Posterior vena cava (tissue), 2 donors: ENCODE measurements around the gene SBK1. TPM values are rescaled to one million over a fixed set of nuclear protein-coding genes. Genes with fewer than 3 reads are reported as not detected.
"Not testable (repeated sequence)": the region's sequence is repeated elsewhere in the genome, so short reads cannot be mapped to it uniquely, and the experiment has no call there.

Source experiments
- DNase-seq: peaks from one replicate; pipeline ENCODE4 v3.0.0-alpha.2; 2020; ENCODE audit warnings: low spot score
- intact Hi-C, 2 donors: fragments of 100-400 bp; cut with DNase I; formaldehyde crosslinking; loops; one replicate each; pipeline versions ENCODE4 v1.14.1 to v1.14.2; 2022 to 2023
- long read RNA-seq, 2 donors: library from polyadenylated mRNA; unstranded; transcript quantifications; one replicate each; pipeline ENCODE4 v2.0.0, GENCODE V29; 2020 to 2021
- total RNA-seq, 2 donors: library from RNA; stranded (reverse); fragmentation: NEBNext Ultra II Directional; extraction: Animal tissue kit (Norgen Biotek cat#: 25700); gene quantifications; one replicate each; pipeline ENCODE4 v1.2.1, GENCODE V29; 2021
- donor health status: DM: yes; HTN: yes; CAD: no.
- donor health status: DM: yes; HTN: yes; CAD: no.

The SBK1 gene
- under 1 TPM; 0.05 to 0.09 TPM for total RNA-seq
- long read RNA-seq, donor 1, result 0 reads
- long read RNA-seq, donor 2, result 0 reads

DNA sequence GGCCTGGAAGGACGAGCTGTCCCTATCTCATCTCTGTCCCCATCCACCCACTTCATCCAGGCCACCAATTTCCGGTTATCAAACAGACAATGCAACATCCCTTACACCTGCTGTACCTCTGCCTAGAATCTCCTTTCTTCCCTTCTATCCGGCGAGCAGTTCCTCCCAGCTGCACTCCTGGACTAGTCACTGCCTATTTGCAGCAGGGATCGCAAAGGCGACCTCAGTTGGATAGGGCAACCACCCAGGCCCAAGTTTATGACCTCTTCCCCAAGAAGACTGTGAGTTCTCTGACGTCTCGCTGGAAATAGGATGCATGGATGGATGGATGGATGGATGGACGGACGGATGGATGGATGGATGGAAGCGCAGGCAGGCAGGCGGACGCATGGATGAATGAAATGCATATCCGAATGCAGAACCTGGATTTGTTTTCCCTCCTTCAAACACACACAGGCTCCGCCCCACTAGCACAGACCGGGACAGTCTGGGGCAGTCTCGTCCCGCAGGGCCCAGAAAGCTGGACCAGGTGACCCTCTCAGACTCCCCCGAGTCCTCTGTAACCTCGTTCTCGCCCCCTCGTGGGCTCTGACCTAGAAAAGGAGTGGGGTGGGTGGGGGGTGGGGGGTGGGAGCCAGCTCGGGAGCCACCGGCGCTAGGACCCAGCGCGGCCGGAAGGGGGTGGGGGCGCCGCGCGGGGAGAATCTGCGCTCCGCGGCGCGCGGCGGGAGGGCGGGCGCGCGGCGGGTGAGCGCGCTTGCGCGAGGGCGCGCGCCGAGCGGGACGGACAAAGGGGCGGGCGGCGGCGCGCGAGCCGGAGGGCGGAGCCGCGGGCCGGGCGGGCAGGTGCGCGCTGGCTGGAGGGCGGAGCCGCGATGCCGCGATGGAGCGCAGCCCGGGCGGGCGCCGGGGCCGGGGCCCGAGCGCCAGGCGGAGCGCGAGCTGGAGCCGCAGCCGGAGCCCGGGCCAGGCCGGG is at the start of gene SBK1:
SBK1 (plus strand) TSS at position 875 of the 976 bp plus-strand sequence. CDS start 24,867 bp downstream, outside the sequence.
- DNase-seq, result no peak
- intact Hi-C loops, result no loop called here

DNA sequence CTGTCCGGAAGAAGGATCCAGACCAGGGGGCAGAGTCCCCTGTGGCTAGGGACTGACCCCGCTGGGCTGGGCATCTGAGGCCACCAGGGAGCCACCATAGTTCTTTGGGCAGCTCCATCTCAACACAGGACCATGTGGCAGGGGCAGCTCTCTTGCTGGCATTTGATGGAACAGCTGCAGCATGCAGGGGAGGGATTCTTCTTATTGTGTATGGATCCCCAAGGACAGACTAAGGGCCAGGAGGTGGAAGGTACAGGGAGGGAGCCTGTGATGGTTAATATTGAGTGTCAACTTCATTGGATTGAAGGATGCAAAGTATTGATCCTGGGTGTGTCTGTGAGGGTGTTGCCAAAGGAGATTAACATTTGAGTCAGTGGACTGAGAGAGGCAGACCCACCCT is 42.8 kb upstream of the SBK1 start:
- DNase-seq, result not testable (repeated sequence)
- intact Hi-C loops, result loop anchor here in 1 of 2 donors (2.0 kb wide), 1 partner anchor 123 kb away; no protein-coding TSS in a partner anchor

DNA sequence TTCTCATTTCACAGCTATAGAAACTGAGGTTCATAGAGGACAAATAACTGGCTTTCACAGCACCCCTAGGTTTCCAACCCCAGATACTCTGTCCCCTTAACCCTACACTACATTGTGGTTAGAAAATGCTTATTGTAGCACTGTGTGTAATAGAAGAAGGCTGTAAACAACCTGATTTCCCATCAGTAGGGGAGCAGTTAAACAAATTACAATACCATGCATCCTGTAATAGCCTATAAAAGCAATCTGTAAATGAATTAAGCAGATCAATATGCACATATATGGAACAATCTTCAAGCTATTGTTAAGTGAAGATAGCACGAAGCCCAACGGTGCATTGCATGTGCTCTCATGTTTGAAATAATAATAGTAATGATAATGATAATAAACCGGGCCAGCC is 41.3 kb upstream of the SBK1 start:
- intact Hi-C loops, result no loop called here
- no peak for DNase-seq

DNA sequence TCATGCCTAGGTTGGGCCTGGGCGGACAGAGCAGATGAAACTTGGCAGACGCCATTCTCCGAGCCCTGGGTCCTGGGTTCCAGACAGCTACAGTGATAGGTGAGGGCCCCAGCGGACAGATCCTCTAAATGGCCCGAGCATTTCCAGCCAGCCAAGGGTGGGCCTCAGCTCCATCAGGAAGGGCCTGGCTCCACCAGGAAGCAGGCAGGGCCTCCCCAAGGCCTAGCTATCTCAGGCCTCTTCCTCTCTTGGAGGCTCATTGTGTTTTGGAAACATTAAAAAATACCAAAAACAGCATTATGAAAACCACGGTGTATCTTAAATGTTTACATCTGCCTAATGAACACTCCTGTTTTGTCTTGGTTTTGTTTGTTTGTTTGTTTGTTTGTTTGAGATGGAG is 38.2 kb upstream of the SBK1 start:
- intact Hi-C loops, result no loop called here
- no peak for DNase-seq

DNA sequence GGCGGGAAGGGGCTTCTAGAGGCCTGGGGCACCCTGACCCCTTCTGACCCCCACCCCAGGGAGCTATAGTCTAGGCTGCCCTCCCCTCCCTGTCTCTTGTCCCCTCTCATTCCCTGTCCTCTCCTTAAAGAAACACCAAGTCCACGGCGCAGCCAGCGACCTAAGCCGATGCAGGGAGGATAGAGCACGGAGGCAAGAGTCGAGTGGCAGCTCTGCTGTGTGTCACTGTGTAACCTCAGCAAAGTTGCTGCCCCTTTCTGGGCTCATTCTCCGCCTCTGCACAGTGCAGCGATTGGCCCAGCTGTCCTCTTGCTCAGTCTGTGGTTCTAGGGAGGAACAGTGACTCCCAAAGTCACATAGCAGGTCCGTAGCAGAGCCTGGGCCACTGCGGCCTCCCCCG is 36.5 kb upstream of the SBK1 start:
- DNase-seq, result peak; percentile 58
- intact Hi-C loops, result no loop called here

DNA sequence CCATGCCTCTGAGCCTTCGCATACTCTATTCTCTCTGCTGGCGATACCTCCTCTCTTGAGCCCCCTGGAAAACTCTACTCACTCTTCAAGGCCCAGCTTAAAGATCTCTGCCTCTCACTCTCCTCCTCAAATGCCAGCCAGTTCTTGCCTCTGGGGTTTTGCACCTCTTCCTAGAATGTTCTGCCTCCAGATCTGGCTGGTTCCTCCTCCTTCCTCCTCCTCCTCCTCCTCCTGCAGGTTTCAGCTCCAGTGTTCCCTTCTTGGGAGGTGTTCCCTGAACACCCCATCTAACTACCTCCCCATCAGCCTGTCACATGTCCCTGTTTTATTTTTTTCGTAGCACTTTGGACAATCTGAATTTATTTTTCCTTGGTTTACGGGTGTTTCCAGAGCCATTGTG is 35.1 kb upstream of the SBK1 start:
- intact Hi-C loops, result no loop called here

DNA sequence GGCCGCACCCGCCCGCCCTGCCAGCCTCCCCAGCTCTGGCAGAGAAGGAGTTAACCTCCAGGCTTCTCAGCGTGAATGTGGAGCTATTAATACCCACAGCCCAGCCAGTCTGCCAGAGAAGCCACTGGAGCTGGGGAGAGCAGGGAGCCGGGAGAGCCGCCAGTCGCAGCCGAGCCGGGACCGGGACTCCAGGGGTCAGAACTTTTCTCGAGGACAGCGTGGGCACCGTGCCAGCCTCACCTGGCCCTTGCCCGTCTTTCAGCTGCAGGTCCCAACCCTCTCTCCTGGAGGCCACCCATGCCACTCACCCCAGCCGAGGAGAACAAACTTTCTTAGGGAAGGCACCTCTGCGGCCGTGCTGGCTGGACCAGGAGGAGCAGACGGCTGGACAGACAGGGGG is 33.8 kb upstream of the SBK1 start:
- intact Hi-C loops, result no loop called here

More for the DNA sequence above, 35.1 kb upstream of the SBK1 start:
- DNase-seq, result no peak

DNA sequence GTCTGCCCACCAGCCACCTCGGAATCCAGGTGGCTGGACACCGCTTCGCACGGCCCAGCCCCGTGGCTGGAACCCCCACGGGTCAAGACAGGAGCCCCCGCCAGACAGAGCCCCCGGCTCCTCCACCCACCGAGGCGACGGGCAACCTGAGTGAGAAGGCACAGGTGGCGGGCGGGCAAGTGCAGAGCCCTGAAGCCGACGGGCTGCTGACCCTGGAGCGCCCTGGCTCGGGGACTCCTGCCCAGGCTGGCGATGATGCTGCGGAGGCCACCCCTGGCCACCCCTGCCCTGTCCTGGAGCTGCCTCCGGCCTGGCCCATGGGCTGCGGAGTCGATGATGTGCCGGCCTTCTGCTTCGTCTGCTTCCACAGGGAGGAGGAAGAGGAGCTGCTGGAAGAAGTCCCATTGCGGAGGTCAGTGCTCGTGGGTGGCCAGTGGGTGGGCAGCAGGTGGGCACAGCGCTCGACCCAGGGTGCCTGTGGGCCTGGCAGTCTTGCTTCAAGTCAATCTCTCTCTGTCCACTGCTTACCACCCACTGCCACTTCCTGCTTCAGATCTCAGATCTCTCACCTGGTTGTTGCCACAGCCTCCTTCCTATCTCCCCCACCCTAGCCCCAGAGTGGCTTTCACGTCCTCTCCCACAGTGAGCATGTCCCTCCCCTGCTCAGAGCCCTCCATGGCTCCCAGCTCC is 33.1 kb upstream of the SBK1 start:
- no peak for DNase-seq
- intact Hi-C loops, result no loop called here

More for the DNA sequence above, 33.8 kb upstream of the SBK1 start:
- DNase-seq, result no peak

DNA sequence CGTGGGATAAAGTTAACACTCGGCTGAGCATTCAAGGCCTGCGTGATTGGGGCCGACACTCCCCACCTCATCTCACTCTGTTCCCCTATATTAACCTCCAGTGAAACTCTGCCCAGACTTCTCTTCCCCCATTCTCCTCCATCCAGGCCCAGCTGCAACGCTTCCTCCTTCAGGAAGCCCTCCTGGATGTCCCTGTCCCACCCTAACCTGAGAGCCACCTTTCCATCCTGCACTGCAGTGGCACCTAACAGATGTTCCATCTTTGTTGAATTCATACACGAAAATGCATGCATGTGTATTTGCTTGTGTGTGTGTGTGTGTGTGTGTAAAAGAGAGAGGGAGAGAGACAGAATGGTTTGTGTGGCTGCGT is 32.6 kb upstream of the SBK1 start:
- DNase-seq, result no peak
- intact Hi-C loops, result no loop called here

DNA sequence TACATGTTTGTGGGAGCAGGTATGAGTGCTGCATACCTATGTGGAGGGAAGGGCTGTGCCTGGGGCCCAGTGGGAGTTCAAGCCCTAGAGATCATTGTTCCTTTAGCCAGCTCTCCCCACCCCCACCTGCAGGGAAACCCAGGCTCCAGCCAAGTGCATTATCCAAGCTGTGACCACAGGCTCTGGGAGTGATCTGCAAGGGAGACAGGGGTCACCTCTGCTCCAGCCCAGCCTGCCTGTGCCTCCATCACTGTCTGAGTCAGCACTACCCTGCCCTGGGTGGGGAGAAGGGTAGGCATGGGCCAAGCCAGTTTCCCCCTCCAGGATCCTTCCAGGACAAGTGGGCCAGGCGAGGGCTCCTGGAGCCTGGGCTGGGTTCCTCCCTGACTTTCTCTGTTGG is 32.1 kb upstream of the SBK1 start:
- intact Hi-C loops, result no loop called here
- DNase-seq, result no peak

DNA sequence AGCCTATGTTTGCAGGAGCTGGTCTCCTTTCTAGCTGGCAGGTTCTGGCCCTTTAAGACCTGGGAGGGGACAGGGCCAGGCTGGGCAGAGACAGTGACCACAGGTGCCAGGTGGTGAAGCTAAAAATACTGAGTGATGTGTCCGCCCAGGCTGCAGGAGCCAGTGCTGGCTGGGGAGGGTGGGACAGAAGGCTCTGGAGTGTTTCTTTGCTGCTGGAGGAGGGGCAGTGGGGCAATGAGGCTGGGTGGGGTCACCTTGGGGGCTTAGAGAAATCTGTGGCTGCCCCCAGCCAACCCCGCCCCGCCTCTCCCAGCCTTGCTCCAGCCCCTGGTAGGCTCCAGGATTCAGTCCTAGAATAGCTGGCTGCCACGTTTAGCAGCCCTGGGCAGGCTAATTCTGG is 30.4 kb upstream of the SBK1 start:
- no peak for DNase-seq
- intact Hi-C loops, result no loop called here

DNA sequence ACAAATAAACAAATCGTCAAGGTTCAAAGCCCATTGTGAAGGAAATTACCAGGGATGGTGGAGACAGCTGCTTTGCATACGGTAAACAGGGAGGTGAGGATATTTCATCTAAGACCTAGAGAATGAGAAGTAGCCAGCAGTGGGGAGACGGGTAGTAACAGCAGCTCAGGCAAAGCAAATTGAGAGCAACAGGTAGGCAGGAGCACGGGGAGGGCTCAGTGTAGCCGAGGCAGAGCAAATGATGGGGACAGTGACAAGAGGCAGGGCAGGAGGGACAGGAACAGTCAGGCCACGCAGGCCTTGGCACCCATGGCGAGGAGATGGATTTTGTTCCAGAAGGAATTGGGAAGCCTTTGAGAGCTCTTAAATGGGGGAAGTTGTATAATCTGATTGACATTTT is 29.0 kb upstream of the SBK1 start:
- no peak for DNase-seq
- intact Hi-C loops, result no loop called here

DNA sequence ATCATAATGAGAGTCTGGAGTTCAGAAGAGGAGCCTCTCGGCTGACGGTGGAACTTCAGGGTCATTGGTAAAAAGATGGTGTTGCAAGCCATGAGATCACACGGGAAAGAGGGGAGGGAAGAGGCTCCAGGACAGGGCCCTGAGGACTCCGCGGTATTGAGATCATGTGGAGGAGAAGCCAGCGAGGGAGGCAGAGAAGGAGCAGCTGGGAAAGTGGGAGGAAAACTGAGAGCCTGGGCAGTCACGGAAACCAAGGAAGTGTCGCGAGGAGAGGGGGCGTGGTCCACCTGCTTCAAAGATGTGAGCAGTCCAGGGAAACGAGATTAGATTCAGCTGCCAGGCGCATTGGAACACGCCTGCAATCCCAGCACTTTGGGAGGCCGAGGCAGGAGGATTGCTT is 27.7 kb upstream of the SBK1 start:
- DNase-seq, result no peak
- intact Hi-C loops, result no loop called here

DNA sequence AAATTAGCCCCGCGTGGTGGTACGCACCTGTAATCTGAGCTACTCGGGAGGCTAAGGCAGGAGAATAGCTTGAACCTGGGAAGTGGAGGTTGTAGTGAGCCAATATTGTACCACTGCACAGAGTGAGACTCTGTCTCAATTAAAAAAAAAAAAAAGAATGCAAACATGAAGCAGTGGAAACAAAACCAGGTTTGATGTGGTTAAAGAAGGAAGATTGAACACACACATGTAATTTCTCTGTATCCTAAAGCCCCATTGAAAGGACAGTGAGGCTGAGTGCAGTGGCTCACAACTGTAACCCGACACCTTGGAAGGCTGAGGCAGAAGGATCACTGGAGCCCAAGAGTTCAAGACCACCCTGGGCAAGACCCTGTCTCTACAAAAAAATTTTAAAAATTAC is 26.5 kb upstream of the SBK1 start:
- no peak for DNase-seq
- intact Hi-C loops, result no loop called here

DNA sequence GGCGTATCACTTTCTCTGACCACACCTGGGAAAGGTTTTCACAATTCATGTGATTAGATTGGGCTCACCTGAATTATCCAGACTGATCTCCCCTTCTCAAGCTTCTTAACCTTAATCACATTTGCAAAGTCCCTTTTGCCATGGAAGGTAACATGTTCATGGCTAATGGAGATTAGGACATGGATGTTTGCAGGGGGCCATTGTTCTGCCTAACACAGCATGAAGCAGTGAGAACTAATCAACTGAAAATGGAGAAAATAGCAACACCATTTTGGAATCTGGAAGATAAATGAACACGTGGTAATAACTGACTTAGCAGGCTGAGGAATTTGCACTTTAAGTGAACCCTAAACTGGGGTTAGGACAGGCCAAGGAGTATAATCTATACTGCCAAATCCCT is 25.0 kb upstream of the SBK1 start:
- intact Hi-C loops, result no loop called here
- DNase-seq, result no peak

DNA sequence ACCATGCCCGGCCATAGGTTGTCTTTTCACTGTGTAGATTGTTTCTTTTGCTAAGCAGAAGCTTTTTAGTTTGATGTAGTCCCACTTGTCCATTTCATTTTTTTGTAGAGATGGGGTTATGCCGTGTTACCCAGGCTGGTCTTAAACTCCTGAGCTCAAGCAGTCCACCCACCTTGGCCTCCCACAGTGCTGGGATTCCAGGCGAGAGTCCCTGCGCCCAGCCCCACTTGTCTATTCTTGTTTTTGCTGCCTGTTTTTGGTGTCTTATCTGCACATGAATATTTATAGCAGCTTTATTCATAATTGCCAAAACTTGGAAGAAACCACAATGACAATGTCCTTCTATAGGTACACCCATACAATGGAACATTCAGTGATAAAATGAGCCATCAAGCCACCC is 18.8 kb upstream of the SBK1 start:
- intact Hi-C loops, result no loop called here
- no peak for DNase-seq

DNA sequence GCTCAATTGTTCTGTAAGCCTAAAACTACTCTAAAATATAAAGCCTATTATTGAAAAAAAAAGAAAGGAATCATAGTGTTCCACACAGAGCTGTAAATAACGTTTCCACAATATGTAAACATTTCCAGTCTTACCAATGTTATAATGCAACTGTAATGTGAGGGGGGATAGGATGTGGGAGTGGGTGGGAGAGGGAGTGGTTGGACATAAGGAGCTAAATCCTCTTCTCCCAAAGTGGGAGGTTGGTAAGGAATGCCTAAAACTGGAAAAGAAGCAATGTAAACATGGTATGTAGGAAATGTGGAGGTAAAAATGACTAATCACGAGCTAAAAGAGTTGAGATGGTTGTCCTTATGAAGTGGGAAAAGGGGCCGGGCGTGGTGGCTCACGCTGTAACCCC is 17.6 kb upstream of the SBK1 start:
- no peak for DNase-seq
- intact Hi-C loops, result loop anchor here in 1 of 2 donors (5.0 kb wide), 1 partner anchor 43 kb away; no protein-coding TSS in a partner anchor

DNA sequence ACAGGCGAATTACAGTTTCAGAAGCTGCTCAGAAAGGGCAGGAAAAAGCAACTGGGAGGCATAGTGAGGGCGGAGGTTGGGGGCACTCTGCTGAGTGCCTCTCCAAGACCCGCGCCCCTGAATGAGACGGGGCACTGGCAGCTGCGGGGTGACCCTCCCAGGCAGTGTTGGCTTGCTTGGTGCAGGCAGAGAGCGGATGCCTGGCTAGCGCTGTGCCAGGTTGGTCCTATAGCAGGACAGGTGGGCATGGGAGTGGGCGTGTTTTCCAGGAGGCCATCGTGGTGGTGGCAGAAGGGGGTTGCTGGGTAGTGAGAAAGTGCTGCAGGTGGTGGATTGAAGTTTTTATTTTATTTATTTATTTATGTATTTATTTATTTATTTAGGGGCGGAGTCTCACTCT is 16.0 kb upstream of the SBK1 start:
- DNase-seq, result no peak
- intact Hi-C loops, result loop anchor here in 1 of 2 donors (5.0 kb wide), 1 partner anchor 41 kb away; no protein-coding TSS in a partner anchor

DNA sequence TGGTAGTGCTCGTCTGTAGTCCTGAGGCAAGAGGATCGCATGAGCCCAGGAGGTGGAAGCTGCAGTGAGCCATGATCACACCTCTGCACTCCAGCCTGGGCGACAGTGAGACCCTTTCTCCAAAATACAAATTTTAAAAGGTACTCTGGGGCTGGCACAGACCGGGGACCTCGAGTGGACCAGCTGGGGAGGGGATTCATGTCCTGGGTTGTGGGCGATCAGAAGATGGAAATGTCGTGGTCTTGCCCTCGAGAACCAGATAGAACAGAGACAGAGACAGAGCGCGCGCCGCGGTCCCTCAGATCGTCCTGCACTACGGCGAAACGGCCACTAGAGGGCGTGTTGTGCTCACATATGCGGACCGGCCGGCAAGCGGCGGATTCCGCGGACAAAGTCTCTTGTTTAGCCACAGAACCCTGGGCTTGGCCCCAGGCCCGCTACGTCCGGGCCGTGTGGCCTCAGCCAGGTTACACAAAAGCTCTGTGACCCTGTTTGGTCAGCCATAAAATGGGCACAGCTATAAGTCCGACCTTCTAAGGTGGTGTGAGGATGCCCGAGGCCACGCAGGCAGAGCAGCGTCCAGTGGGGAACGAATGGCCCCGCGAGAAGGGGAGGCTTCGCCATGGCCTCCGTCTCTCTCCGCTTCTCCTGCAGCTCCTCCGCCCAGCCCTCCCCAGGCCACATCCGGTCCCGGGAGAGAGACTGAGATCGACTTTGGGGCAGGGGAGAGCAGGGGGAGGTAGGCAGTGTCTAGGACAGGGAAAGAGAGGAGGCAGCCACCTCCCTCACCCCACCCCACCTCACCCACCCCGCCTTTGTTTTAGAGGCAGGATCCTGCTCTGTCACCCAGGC is 14.6 kb upstream of the SBK1 start:
- intact Hi-C loops, result loop anchor here (2.0 to 5.0 kb wide), 2 partner anchors 39 to 40 kb away; no protein-coding TSS in a partner anchor
- DNase-seq, result peak; percentile 96
